Activated CD4-positive, alpha-beta T cell treated with anti-CD3 and anti-CD28 coated beads, Interleukin-2, Interleukin-6, amounts not matched to agents 100 ng/mL and 50 ng/mL, durations not matched to agents 16 hours and 8 hours (primary cell): Measurements from ENCODE around the gene SH3GLB2.
A peak's percentile ranks its signal among the peaks of the same experiment; 100 is the strongest.

Source experiments
- DNase-seq: peaks from one replicate; pipeline ENCODE4 v3.0.0-alpha.2; 2020

SH3GLB2 gene

DNA sequence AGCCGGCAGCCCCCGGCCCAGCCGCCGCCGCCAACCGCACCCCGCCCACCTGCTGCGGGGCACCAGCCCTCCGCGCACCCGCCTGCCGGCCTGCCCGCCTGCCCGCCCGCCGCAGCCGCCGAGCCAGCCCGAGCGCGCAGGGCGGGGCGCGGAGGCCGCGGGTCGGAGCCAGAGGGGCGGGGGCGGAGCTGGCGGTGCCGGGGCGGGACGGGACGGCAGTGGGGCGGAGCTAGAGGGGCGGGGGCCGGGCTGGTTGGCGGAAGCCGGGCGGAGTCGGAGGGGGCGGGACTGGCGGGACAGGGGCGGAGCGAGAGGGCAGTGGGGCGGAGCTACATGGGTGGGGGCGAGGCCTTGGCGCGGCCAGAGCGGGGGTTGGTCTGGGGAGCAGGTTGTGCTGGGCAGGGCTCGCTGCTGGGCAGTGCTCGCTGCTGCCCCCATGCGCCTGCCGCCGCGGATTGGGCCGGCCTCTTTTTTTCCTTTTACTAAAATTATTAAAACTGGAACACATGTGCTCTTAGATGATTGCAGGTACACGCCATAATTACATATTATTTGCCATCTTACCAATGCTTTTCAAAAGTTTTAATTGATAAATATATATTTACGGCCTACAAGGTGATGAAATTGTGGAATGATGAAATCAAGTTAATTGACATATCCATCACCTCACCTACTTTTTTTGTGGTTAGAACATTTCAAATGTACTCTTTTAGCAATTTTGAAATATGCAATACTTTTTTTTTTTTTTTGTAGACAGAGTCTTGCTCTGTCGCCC, at the start of gene SH3GLB2:
Gene SH3GLB2 (minus strand): TSS at position 140 of the 775 bp plus-strand sequence. CDS start 177 bp downstream, outside the sequence.
- peak; percentile 98 for DNase-seq

DNA sequence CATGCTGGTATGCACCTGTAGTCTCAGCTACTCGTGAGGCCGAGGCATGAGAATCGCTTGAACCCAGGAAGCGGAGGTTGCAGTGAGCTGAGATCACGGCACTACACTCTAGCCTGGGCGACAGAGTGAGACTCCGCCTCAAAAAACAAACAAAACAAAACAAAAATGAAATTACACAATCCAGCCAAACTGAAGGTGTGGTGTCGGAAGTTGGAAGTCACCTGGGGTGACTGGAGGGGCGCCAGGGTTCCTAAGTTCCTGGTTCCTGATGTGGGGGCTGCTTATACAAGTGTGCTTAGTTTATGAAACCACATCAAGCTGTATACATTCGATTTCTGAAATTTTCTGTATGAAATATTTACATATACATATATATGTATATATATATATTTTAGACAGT, 49.1 kb upstream of the SH3GLB2 start:
- no peak for DNase-seq

DNA sequence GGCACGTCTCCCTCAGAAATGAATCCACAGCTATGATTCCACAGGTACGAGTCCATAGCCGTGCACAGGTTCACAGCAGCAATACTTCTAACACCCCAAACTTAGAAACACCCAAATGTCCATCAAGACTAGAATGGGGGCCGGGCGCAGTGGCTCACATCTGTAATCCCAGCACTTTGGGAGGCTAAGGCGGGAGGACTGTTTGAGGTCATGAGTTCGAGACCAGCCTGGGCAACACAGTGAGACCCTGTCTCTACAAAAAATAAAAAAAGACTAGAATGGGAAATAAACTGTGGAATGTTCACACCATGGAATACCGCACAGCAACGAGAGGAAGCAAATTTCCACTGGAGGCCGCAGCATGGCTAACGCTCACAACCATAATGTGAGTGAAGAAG, 48.5 kb upstream of the SH3GLB2 start:
- DNase-seq = no peak

DNA sequence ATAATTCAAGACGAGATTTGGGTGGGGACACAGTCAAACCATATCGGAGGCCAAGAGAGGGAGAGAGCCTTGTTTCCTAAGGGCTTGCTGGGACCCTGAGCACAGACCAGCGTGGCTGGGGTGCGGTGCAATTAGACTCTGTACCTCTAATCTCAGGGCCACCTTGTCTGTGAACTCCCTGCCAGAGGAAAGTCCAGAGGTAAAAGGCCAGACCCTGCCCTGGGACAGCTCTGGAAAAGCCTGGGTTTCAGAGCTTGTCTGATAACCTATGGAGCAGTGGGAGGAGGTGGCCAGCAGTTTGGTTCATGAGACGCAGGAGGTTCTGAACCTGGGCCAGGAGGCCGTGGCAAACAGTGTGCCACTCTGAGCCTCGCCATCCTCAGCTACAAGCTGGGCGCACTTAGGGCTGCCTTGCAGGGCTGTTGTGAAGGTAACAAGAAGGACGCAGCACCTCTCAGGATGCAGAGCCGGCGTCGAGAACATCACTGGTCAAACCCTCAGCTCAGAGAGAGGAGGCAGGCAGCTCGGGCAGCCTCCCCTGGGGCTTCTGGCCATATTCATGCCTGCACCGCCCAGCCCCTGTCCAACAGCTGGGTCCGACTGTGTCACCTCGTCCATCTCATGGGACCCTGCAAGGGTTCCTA, 48.0 kb upstream of the SH3GLB2 start:
- no peak for DNase-seq

DNA sequence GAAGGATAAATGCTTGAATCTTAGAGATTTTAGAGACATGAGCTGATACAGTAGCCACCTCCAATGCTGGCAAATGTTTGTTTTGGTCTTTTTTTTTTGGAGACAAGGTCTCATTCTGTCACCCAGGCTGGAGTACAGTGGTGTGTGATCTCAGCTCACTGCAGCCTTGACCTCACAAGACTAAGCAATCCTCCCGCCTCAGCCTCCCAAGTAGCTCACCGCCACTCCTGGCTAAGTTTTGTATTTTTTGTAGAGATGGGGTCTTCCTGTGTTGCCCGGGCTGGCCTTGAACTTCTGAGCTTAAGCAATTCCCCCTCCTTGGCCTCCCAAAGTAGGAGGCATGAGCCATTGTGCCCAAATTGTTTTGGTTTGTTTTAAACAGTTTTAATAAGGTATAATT, 46.0 kb upstream of the SH3GLB2 start:
- DNase-seq = no peak

DNA sequence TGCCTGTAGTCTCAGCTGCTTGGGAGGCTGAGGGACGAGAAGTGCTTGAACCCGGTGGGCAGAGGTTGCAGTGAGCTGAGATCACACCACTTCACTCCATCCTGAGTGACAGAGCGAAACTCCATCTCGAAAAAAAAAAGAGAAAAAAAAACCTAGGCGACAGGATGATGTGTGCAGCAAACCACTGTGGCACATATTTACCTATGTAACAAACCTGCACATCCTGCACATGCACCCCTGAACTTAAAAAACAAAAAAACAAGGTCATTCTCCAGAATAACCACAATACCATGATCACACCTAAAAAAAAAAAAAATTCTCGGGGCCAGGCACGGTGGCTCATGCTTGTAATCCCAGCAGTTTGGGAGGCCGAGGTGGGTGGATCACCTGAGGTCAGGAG, 45.3 kb upstream of the SH3GLB2 start:
- DNase-seq = no peak

DNA sequence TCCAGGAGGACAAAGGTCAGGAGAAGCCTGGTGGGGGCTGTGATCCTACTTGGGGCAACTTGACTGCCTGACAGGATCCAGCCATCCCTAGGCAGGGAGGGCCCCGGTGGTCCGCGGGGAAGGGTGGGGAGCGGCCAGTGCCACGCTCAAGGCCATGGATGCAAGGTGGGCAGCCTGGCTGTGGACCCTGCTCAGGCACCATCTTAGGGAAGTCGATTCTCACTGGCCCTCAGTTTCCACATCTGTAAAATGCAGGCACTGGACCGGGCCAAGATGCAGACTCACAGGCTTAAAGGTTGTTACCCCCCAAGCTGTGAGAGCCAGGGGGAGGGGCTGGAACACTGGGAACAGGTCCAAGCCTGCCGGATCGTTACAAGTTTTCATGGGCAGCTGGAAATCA, 44.0 kb upstream of the SH3GLB2 start:
- DNase-seq = no peak

DNA sequence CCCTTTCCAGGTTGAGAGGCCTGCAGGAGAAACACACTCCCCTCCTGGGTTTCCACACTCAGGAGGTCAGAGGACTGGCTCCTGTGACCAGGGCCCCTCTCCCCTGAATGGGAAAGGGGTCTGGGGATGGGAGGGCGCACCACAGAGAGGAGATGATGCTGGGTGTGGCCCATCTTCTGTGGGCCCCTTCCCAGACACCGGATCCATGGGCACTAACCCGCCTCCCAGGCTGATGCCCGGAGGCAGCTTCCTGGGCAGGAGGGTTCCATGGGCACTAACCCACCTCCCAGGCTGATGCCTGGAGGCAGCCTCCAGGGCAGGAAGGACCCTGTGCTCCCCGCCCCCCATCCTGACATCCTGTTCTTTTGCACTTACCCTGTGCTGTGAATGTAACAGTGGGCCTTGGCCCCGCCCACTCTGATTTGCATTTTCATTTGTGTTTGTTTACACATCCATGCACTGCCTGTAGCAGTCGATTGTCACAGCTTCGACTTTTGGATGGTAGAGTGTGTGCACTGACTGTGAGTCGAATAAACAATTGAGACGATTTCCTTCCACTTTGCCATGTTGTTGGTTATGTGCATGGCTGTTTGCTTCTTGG, 43.5 kb upstream of the SH3GLB2 start:
- no peak for DNase-seq

DNA sequence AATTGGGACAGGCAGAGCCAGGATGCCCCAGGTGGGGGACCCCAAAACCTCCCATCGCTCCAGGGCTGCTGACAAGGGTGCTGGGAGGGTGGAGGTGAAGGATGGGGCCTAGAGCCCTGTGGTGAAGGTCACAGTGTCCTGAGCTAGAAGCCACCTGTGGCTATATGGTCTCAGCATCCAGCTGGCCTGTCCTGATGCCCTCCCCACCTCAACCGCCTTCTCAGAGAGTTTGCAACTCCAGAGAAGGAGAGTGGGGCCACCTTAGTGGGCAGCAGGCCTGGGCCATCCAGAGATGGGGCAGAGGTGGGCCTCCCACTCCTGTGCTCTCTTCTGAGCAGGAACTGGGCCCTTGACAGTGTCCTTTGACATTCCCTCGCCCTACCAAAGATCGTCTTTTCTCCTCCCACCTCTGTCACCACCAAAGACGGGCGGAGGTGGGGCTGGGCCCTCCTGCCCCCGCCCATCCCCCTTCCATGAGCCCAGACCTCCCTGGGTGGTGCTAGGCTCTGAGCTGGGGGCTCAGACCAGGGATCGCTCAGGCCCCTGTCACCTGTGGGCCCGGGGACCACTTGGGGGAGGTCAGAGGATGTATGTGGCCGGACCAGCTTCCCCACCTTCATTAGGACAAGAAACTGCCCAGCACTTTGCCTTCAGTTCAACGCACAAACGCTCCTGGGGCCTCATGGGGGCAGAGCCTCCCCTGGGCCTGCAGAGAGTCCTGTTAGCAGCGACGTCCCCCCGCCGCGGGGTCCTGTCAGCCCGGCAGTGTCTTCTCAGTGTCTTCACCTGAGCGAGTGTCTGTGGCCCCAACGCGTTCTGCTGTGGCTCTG, 42.8 kb upstream of the SH3GLB2 start:
- DNase-seq = no peak

DNA sequence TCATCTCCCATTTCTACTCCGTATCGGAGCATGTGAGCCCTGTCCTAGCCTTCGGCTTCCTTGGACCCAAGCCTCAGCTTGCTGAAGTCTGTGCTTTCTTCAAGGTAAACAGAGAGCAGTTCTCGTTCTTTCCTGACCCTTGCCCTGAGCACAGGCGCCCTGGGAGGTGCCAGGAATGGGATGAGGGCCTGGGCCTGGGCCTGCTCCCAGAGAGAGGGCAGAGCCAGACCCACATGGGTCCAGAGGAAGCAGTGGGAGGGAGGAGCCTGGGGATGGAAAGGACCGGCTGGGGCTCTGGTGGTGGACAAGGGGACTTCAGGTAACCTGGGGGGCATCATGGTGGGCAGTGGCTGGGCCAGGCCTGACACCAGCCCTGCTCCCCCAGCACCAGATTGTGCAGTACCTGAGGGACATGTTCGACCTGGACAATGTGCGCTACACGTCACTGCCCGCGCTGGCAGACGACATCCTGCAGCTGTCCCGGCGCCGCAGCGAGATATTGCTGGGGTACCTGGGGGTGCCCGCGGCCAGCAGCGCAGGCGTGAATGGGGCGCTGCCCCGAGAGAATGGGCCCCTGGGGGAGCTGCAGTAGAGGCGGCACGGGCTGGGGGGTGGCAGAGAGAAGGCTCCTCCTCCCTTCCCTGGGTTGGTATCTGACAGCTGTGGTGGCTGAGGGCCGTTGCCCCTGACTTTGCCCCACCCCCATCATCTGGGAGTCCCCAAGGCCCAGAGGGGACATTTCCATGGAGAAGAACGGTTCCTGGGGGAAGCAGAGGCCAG, 41.9 kb upstream of the SH3GLB2 start:
- DNase-seq = no peak

DNA sequence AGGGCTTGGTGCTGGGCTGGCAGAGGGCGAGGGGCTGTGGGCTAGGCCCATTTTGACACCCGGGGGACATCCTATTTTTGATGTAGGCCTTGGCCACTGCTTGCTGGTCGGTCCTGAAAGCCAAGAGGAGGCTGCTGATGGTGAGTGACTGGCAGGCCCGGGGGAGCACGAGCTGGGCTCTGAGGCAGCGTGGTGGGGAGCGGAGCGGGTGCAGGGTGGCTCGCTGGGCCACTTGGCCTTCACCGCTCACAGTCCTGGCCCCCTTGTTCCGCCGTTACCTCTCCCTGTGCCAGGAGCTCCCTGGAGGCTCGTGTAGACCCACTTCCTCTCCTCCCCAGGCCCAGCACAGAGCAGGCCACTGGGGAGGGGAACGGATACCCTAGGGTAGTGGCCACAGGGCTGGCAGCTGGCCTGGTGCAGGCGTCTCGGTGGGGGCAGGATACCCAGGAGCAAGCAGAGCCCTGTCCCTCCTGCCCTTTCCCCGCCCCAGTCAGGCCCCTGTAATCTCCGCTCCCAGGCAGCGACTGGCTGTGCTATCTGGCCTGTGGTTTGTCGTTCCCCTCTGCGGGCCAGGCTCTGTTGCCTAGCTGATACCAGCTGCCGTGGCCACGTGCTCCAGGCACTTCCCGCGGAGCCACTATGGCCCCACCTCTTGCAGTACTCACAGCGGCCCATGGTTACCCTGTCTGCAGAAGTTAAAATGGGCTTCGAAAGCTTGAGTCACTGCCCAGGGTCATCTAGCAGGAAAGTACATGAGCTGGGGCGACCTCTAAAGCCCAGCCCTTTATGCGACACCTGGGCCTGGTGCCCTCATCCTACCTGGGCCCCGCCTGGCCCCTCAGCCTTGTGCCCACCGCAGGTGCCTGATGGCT, 41.1 kb upstream of the SH3GLB2 start:
- peak; percentile 56 for DNase-seq

DNA sequence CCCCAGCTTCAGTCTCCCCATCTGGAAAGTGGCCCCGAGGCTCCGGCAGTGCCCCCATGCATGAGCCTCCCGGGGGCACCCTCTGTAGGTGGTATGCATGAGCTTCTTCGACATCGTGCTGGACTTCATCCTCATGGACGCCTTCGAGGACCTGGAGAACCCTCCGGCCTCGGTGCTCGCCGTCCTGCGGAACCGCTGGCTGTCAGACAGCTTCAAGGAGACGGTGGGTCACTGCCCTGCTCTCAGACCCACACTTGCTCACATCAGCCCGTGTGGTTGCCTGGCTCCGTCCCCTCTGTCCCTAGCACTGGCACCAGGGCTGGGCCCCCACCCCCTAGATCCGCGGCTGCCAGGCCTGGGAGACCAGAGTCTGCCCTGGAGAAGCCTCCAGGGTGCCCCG, 40.0 kb upstream of the SH3GLB2 start:
- DNase-seq = no peak

DNA sequence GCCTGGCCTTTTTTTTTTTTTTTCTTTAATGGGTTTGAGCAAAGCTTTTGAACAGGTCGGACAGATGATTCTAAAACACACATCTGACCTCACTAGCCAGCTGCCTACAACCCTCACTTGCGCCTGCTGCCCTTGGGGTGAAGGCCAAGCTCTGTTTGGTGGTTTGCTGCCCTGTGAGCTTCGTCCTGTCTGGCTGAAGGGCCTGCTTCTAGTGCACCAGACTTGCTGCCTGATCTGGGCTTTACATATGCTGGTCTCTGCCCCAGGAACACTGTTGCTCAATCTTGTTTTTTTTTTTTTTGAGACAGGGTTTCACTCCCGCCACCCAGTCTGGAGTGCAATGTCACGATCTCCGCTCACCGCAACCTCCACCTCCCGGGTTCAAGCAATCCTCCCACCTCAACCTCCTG, 36.4 kb upstream of the SH3GLB2 start:
- DNase-seq = no peak

DNA sequence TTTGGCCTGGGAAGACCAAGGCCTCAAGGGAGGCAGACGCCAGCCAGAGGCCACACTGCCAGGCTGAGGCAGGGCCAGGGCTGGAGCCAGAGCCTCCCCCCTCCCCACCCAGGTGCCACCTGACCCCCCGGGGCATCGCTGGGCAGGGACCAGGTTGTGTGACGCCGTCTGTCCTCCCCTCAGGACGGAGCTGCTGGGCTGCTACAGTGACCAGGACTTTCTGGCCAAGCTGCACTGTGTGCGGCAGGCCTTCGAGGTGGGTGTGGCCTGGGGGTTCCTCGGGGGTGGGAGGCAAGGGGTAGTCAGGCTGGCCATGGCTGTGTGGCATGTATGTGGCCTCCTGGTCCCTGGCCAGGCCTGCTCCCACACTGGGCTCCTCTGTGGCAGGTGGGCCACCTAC, 34.9 kb upstream of the SH3GLB2 start:
- no peak for DNase-seq

DNA sequence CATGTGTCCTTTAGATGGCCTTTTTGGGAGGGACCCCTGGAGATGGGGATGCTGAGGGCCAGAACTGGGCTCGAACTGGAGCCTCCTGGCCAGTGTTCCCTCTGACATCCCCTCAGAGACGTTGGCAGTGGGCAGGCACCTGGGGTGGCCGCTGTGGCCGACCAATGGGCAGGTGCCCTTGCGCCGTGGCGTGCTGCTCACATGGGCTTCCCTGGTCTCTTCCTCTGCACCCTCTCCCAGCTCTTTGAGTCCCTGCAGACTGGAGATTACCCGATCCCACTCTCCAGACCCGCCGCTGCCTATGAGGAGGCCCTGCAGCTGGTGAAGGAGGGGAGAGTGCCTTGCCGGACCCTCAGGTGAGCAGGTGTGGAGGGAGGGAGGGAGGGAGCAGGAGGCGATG, 32.9 kb upstream of the SH3GLB2 start:
- DNase-seq = no peak

DNA sequence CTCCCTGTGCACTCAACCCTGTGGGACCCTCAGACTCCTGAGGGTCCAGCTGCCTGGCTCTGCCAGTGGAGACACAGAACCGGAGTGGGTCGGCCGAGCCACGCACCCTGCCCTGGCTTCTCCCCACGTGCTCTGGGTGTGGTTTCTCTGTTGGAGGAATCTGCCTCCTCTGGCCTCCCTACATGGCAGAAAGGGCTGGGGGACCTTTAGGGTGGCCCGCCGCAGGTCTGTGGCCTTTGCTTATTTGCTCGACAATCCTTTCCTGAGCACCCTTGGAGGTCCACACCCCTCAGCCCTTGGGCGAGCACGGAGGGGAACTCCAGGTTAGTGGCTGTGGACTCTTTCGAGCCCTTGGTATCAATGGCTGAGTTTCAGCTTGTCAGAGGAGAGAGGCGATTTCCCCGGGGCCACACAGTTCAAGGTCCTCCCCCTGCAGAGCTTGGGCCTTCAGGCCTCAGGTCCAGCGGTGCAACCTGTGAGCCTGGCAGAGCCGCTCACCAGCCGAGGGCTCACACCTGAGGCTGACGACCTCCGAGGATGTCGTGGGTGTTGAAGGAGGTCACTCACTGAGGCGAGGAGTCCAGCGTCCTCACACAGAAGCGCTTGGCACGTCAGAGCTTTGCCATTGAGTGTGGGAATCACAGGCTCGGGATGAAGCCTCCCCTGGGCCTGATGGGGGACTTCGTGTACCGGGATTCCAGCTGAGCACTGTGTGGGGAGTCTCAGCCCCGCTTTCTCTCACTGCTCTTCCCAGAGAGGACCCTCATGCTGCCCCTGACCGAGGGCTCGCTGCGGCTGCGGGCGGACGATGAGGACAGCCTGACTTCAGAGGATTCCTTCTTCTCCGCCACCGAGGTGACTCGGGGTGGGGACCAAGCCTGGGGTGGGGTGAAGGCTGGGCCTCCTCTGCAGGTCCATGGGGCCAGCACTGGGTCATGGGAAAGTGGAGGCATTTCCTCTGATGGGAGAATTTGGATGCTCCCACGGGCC, 32.0 kb upstream of the SH3GLB2 start:
- no peak for DNase-seq

DNA sequence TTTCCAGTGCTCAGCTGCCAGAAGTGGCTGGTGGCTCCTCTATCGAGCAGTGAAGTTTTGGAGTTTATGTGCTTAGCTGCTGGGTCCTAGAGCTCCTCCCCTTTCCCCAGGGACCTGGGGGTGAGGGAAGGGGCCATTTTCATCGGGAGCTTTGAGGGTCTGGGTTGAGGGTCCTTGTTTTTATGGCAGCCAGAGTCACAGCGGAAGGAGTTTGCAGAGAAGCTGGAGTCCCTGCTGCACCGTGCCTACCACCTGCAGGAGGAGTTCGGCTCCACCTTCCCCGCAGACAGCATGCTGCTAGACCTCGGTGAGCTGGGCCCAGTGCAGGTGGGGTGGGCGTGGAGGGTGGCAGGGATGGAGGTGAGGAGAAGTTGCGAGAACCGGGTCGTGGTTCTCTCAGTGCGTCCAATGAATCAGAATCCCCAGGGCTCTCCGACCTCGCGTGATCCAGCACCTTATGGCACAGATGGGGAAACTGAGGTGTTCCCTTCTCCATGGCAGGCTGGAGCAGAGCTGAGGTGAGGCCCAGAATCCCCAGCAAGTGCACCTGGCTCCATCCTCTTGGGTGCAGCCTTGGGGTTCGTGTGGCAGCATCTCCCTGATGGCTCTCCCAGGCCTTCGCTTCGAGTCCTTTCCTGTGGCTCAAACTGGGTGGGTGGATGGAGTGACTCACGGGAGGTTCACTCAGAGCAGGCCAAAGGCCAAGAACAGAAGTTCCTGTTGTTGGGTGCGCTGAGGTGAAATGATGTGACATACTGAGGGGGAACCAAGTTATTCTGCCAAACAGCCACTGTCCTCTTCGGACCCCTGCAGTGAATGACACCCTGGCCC, 31.0 kb upstream of the SH3GLB2 start:
- no peak for DNase-seq

DNA sequence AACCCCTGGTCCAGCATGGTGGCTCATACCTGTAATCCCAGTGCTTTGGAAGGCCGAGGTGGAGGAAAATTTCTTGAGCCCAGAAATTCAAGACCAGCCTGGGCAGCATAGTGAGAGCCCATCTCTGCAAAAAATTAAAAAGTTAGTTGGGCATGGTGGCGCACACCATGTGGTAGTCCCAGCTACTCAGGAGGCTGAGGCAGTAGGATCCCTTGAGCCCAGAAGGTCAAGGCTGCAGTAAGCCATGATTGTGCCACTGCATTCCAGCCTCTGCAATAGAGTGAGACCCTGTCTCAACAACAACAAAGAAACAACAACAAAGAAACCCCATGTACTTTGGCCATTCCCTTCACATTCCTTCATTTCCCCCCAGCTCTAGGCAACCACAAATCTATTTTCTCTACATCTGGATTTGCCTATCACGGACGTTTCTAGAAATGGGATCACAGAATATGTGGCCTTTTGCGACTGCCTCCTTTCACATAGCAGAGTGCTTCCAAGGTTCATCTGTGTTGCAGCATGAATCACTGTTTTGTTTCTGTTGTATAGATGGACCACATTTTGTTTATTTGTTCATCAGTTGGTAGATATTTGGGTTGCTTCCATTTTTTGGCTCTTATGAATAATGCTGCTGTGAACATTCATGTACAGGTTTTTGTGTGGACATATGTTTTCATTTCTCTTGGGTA, 26.2 kb upstream of the SH3GLB2 start:
- DNase-seq = no peak

DNA sequence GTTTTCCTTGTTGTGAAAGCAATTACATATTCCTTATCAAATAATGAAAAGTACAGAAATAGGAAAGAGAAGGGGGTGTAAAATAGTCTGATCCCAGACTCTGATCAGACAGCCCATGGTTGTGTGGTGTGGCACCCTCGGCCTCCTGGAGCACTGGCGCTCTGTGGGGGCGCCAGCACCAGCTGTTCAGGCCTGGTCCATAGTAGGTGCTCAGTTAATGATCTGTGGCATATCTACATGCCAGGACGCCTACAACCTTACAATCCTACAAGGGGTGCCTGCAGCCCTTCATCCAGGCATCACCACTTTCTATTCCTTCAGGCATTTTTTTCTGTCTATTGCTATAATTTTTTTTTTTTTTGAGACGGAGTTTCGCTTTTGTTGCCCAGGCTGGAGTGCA, 24.9 kb upstream of the SH3GLB2 start:
- no peak for DNase-seq
